OCI-LY7 (cell line): Measurements from ENCODE around the gene PRKACG.

Experiments used
- EZH2phosphoT487 ChIP-seq: fragments of 200-600 bp; sonication (generic); IDR thresholded peaks from 2 replicates; pipeline ENCODE4 v1.6.1; 2018; ENCODE audit warnings: low read depth, borderline replicate concordance, mild to moderate bottlenecking, mixed run types, antibody characterized with exemption, low read length, moderate library complexity, mixed read lengths
- TF ChIP-seq, protein P1 (sequence below): fragments of 200-600 bp; sonication (generic); conservative IDR thresholded peaks from 2 replicates; pipeline ENCODE4 v1.5.1; 2014; ENCODE audit warnings: mild to moderate bottlenecking, antibody characterized with exemption, low read length, moderate library complexity, mixed read lengths

DNA sequence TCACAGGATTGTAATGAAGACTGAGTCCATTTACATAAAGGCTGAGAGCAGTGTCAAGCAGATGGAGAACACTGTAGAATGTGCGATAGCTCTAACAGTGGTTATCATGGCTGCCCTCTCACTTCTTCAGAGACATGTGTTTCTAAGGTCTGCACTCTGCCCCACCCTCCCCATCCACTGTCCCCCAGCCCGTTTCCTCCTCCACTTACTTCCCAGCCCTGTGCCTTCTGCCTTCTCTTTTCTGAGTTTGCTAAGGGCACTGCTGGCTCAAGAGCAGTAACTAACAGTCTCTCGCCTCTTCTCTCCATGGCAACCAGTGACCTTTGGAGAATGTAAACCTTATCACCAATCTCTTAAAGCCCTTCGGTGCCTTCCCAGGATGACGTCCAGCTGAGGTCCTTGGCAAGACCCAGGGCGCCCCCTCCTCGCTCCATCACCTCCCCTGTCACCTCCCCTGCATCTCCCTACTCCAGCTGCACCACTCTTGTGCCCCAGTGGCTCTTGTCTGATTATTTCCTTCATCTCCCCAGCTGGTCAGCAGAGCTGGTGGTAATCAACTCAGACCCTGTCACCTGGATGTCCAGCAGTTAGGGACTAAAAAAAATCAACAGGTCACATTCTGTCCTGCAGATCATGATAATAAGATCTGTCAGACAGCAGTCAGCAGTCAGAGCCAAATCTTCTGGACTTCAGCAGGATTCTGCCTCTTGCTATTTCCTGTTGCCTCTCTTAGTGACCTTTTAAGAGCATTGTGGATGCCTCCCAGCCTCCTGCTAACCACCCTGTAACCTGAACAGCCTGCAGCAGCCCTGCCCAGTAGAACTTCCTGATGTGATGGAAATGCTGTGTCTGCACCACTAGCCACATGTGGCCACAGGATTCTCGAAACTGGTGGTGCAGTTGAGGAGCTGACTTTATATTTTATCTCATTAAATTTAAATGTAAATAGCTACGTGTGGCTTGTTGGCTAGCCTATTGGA, 30.6 kb upstream of the PRKACG start:
- TF ChIP-seq, protein P1, sequence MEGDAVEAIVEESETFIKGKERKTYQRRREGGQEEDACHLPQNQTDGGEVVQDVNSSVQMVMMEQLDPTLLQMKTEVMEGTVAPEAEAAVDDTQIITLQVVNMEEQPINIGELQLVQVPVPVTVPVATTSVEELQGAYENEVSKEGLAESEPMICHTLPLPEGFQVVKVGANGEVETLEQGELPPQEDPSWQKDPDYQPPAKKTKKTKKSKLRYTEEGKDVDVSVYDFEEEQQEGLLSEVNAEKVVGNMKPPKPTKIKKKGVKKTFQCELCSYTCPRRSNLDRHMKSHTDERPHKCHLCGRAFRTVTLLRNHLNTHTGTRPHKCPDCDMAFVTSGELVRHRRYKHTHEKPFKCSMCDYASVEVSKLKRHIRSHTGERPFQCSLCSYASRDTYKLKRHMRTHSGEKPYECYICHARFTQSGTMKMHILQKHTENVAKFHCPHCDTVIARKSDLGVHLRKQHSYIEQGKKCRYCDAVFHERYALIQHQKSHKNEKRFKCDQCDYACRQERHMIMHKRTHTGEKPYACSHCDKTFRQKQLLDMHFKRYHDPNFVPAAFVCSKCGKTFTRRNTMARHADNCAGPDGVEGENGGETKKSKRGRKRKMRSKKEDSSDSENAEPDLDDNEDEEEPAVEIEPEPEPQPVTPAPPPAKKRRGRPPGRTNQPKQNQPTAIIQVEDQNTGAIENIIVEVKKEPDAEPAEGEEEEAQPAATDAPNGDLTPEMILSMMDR: no peak
- no peak for TF ChIP-seq EZH2phosphoT487
